CD8-positive, alpha-beta memory T cell (primary cell): ENCODE data around the gene PDIA2. TPM values are rescaled to one million over a fixed set of nuclear protein-coding genes. Genes with fewer than 3 reads are reported as not detected.
A peak's percentile ranks its signal among the peaks of the same experiment; 100 is the strongest.
"Not testable (repeated sequence)": the region's sequence is repeated elsewhere in the genome, so short reads cannot be mapped to it uniquely, and the experiment has no call there.

Experiments used
- CTCF ChIA-PET: fragments of 350-600 bp; sonication (Branson Sonifier 250); formaldehyde crosslinking; loops from one replicate; lab custom pipeline; 2021; ENCODE audit warnings: antibody characterized with exemption; lab: Charles Lee
- POLR2A ChIA-PET: fragments of 350-600 bp; sonication (Branson Sonifier 250); formaldehyde crosslinking; loops from one replicate; lab custom pipeline; 2021; ENCODE audit warnings: antibody characterized with exemption; lab: Charles Lee
- DNase-seq, 5 donors: peaks; one replicate each; pipeline versions ENCODE4 v3.0.0 to v3.0.0-alpha.2; 2020 to 2022; ENCODE audit warnings: mixed read lengths in 1 of 5
- H3K27ac ChIP-seq: one replicate; pipeline ENCODE4 v1.7.0; 2013; ENCODE audit warnings: low read depth, mild to moderate bottlenecking, low read length, moderate library complexity
- H3K27me3 ChIP-seq: 2 replicates; pipeline ENCODE4 v1.7.0; 2013; ENCODE audit warnings: low read length, mild to moderate bottlenecking; ENCODE audit not compliant: insufficient read depth, poor library complexity, severe bottlenecking
- H3K36me3 ChIP-seq: 2 replicates; pipeline ENCODE4 v1.7.0; 2013; ENCODE audit warnings: mild to moderate bottlenecking, low read length, moderate library complexity; ENCODE audit not compliant: insufficient read depth
- H3K4me1 ChIP-seq: 2 replicates; pipeline ENCODE4 v1.7.0; 2013; ENCODE audit warnings: mild to moderate bottlenecking, low read length, moderate library complexity; ENCODE audit not compliant: insufficient read depth
- H3K4me3 ChIP-seq: 2 replicates; pipeline ENCODE4 v1.7.0; 2013; ENCODE audit warnings: mild to moderate bottlenecking, low read length
- H3K9me3 ChIP-seq: 2 replicates; pipeline ENCODE4 v1.7.0; 2013; ENCODE audit warnings: mild to moderate bottlenecking, low read length
- H3K27ac Mint-ChIP-seq, 8 donors: one replicate each; pipeline ENCODE4 v1.8.0; 2020 to 2021; ENCODE audit warnings: mixed read lengths in 8 of 8, mild to moderate bottlenecking in 6 of 8, inconsistent platforms in 3 of 8, moderate library complexity in 3 of 8
- H3K27me3 Mint-ChIP-seq, 2 donors: one replicate each; pipeline ENCODE4 v1.8.0; 2020 to 2021; ENCODE audit warnings: mixed read lengths in 2 of 2, mild to moderate bottlenecking in 1 of 2, moderate library complexity in 1 of 2
- H3K36me3 Mint-ChIP-seq, 3 donors: one replicate each; pipeline ENCODE4 v1.8.0; 2020 to 2021; ENCODE audit warnings: mixed read lengths in 3 of 3, inconsistent platforms in 1 of 3, mild to moderate bottlenecking in 1 of 3
- H3K4me1 Mint-ChIP-seq, 3 donors: one replicate each; pipeline ENCODE4 v1.8.0; 2020 to 2021; ENCODE audit warnings: mixed read lengths in 3 of 3, inconsistent platforms in 1 of 3, mild to moderate bottlenecking in 1 of 3
- H3K4me3 Mint-ChIP-seq, 7 donors: one replicate each; pipeline ENCODE4 v1.8.0; 2020 to 2021; ENCODE audit warnings: mixed read lengths in 7 of 7, mild to moderate bottlenecking in 6 of 7, moderate library complexity in 4 of 7, inconsistent platforms in 2 of 7
- H3K9me3 Mint-ChIP-seq, 5 donors: one replicate each; pipeline ENCODE4 v1.8.0; 2020 to 2022; ENCODE audit warnings: mixed read lengths in 5 of 5, mild to moderate bottlenecking in 3 of 5, moderate library complexity in 2 of 5, inconsistent platforms in 1 of 5
- polyA plus RNA-seq: library from polyadenylated mRNA; unstranded; fragments of 300-500 nt; fragmentation: Illumina TruSeq; gene quantifications from one replicate; pipeline ENCODE4 v1.2.3, GENCODE V29; 2021
- total RNA-seq, 2 experiments: library from RNA; stranded (reverse); gene quantifications; one replicate each; pipeline ENCODE4 v1.2.3, GENCODE V29; 2021

The PDIA2 gene
- total and polyA plus RNA-seq, 3 experiments from 2014 or later = not detected

DNA sequence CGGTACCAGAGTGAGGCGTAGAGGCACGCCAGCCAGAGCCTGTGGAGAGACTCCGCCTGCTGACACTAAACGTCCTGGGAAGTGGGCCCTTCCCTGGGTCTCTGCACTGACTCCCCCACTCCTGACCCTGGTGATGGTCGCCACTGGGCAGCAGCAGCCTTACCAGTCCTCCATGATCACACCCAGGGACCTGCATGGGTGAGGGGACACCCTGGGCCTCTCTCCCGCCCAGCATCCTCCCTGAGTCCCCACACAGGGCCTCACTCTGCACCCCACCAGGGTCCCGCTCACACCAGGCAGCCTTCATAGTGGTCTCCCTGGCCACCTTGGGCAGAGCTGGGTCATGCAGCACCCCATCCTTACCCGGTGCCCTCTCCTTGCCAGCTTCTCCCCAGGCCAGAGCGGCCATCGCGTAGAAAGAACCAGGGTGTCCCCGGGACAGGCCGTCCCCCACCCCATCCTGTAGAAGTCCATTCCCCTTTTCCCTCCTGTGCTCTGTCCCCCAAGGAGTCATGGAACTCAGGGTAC lies 17.9 kb upstream of the PDIA2 start:
- Histone ChIP-seq H3K4me1 (no peaks in the 10 kb centered on the region), H3K27ac (no peak overlapping the region), H3K9me3 (no peaks in the 10 kb centered on the region), H3K36me3 (no peaks in the 10 kb centered on the region), H3K4me3 (no peak overlapping the region), H3K27me3 (no peaks in the 10 kb centered on the region)
- peaks cover 0 to 38% (median 5%) of the 10 kb centered on the region in 3 donors for H3K36me3 Mint-ChIP-seq
- no peaks in the 10 kb centered on the region for H3K27me3 Mint-ChIP-seq
- H3K9me3 Mint-ChIP-seq = no peaks in the 10 kb centered on the region
- no peak overlapping the region for H3K4me3 Mint-ChIP-seq
- peak in 1 of 5 donors; percentile 36 for DNase-seq
- H3K4me1 Mint-ChIP-seq = peaks cover 0 to 2% (median 0%) of the 10 kb centered on the region in 3 donors
- POLR2A ChIA-PET = no interaction called here
- H3K27ac Mint-ChIP-seq = no peak overlapping the region
- CTCF ChIA-PET = interaction anchor here (1.3 kb wide), 1 partner anchor 11 kb away, joined by 4 read pairs; no protein-coding TSS in a partner anchor

DNA sequence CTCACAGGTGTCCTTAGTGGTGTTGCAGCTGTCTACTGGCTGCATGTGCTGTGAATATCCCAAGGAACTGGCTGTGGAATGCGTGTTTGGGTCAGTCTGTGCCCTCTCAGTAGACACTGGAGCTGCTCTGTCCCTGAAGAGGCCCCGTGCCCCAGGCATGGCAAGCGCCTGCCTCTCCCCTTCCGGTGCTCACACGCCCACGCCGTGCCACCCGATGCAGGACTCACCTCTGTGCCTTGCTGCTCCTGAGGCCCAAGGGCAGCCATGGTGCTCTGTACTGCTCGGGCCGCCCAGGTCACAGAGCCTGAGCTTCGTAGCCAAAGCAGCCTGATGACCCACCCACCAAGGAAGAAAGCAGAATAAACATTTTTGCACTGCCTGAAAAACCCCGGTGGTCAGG lies 17.3 kb upstream of the PDIA2 start:
- Mint-ChIP-seq H3K4me1 (peaks cover 0 to 2% (median 0%) of the 10 kb centered on the region in 3 donors), H3K9me3 (no peaks in the 10 kb centered on the region), H3K27me3 (no peaks in the 10 kb centered on the region), H3K27ac (no peak overlapping the region), H3K36me3 (peaks cover 0 to 31% (median 0%) of the 10 kb centered on the region in 3 donors), H3K4me3 (no peak overlapping the region)
- CTCF ChIA-PET = no interaction called here
- Histone ChIP-seq H3K27me3 (no peaks in the 10 kb centered on the region), H3K36me3 (no peaks in the 10 kb centered on the region), H3K27ac (no peak overlapping the region), H3K4me3 (no peak overlapping the region), H3K9me3 (no peaks in the 10 kb centered on the region), H3K4me1 (no peaks in the 10 kb centered on the region)
- POLR2A ChIA-PET = no interaction called here
- DNase-seq = peak in 1 of 5 donors; percentile 43

DNA sequence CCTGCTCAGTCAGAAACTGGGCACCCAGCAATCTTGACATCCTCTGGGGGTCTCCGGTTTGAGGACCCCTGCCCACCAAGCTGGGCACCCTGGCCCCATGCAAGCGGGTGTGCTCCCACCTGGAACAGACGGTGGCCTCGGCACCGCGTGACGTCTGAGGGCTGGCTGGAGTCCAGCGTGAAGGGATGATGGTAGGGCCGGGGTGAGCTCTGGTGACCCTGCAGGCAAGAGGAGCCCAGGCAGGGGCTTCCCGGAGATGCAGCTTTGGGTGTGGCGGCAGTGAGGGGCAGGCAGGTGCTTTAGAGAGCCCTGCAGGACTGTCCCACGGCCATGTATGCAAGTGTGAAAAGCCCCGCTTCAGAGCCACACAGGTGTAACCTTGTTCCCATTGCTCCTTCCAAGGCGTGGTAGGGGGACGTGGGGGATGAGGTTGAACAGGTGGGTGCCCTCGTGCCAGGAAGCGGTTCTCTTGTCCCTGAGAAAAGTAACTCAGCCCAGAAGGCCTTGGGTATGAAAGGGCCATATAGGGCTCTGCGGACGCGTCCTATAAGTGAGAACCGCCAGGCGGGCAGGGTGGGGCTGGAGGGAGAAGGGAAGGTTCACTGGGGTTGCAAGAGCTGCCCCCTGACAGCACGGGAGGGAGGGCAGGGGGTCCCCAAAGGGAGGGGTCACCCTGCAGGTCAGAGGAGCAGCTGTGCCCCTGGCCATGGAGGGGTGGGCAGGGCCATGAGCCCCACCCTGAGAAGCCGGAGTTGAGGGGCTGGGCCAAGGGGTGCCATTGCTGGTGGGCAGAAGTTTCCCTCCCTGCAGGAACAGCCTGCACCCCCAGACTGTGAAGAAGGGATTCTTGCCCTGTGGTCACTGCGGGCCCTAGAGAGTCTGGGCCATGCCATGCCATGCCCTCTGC lies 16.5 kb upstream of the PDIA2 start:
- peaks cover 0 to 23% (median 0%) of the 10 kb centered on the region in 3 donors for H3K36me3 Mint-ChIP-seq
- Histone ChIP-seq H3K4me3 (no peak overlapping the region), H3K27ac (no peak overlapping the region), H3K4me1 (no peaks in the 10 kb centered on the region), H3K36me3 (no peaks in the 10 kb centered on the region), H3K9me3 (no peaks in the 10 kb centered on the region), H3K27me3 (no peaks in the 10 kb centered on the region)
- DNase-seq = no peak
- H3K27me3 Mint-ChIP-seq = no peaks in the 10 kb centered on the region
- H3K4me1 Mint-ChIP-seq = peaks cover 0 to 2% (median 0%) of the 10 kb centered on the region in 3 donors
- H3K9me3 Mint-ChIP-seq = no peaks in the 10 kb centered on the region
- H3K4me3 Mint-ChIP-seq = no peak overlapping the region
- ChIA-PET POLR2A (no interaction called here), CTCF (no interaction called here)
- H3K27ac Mint-ChIP-seq = no peak overlapping the region

DNA sequence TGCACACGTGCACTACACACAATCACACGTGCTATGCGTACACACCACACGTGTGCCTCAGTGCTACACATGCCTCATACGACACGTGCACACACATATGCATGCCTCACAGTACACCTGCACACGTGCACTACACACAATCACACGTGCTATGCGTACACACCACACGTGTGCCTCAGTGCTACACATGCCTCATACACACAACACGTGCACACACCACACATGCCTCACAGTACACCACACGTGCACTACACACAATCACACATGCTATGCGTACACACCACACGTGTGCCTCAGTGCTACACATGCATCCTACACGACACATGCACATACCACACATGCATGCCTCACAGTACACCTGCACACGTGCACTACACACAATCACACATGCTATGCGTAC lies 15.4 kb upstream of the PDIA2 start:
- H3K27ac ChIP-seq, H3K27me3 ChIP-seq, POLR2A ChIA-PET, H3K36me3 ChIP-seq, H3K27me3 Mint-ChIP-seq, CTCF ChIA-PET, H3K4me3 Mint-ChIP-seq, H3K4me1 ChIP-seq, DNase-seq, H3K9me3 ChIP-seq, H3K4me1 Mint-ChIP-seq, H3K9me3 Mint-ChIP-seq, H3K4me3 ChIP-seq: not testable (repeated sequence)
- peaks cover 0 to 13% (median 0%) of the 10 kb centered on the region in 3 donors for H3K36me3 Mint-ChIP-seq
- H3K27ac Mint-ChIP-seq = peak overlapping the region in 1 of 8 donors; percentile 17

DNA sequence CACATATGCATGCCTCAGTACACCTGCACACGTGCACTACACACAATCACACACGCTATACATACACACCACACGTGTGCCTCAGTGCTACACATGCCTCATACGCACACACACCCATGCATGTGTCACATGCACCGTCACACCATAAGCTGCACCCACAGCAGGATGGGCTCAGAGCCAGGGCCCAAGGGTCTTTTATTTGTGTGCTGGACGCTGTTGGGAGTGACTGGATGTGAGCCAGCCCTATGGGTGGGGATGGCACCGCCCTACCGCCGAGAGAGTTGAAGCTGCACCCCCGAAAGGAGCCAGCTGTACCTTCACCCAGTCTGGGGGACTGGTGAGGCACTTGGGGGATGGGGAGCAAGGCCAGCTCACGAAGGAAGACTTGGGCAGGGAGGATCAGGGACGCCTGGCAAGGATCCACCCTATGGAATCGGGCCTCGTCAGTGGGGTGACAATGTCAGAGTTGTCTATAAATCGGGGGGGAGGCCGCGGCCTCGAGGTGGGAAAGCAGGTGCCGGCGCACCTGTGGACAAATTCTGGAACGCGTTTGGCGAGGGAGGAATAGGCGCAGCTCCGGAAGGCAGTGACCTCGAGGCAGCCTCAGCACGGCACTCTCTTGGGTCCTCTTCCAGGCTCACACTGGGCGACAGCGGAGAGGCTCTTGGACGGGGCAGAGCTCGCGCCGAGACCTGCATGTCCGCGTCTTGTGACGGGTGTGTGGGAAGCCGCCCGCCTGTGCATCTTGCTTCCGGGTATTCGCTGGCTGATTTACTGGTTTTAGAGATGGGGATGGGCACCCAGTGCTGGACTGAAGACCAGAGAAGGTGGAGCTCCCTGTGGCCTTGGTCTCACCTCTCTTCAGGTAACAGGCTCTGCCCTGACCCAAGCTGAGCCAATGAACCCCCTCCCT lies 14.6 kb upstream of the PDIA2 start:
- Histone ChIP-seq H3K36me3 (no peaks in the 10 kb centered on the region), H3K27me3 (no peaks in the 10 kb centered on the region), H3K4me1 (no peaks in the 10 kb centered on the region), H3K4me3 (no peak overlapping the region), H3K9me3 (no peaks in the 10 kb centered on the region), H3K27ac (no peak overlapping the region)
- POLR2A ChIA-PET = no interaction called here
- H3K27me3 Mint-ChIP-seq = peaks cover 0 to 3% of the 10 kb centered on the region in 2 donors
- peaks cover 0 to 2% (median 0%) of the 10 kb centered on the region in 3 donors for H3K4me1 Mint-ChIP-seq
- no peak overlapping the region for H3K4me3 Mint-ChIP-seq
- DNase-seq = no peak
- peaks cover 0 to 8% (median 0%) of the 10 kb centered on the region in 3 donors for H3K36me3 Mint-ChIP-seq
- H3K27ac Mint-ChIP-seq = peak overlapping the region in 2 of 8 donors; percentile 43 to 83
- CTCF ChIA-PET = no interaction called here
- H3K9me3 Mint-ChIP-seq = no peaks in the 10 kb centered on the region

DNA sequence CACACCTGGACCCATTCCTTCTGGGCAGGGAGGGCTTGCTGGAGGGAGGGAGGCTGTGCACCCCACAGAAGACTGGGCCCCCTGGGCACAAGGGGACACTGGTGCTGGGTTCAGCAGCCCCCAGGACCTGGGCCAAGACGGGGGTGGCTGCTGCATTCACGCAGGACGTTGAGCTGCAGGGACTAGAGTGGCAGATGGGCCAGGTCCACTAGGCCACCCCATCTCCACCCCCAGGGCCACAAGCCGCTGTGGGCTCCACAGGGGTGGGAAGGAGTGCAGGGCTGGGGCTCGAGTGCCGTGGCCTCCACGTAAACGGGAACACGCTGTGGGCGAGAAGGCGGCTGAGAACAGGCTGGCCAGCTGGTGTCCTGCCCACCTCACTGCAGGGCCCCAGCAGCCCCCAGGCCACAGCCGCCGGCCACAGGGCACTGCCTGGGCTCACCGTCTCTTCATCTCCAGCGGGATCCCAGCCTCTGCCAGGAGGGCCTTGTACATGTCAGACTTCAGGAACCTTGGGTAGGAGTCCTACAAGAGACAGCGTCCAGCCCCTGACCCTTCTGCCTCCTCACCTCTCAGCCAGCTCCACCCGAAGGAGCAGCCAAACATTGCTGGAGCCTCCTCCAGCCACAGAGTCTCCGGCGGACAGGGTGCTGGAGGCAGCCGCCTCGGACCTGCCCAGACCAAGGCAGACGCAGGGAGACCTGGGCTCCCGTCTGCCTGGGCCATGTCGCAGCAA lies 13.7 kb upstream of the PDIA2 start:
- Histone ChIP-seq H3K27me3 (no peaks in the 10 kb centered on the region), H3K36me3 (no peaks in the 10 kb centered on the region), H3K9me3 (no peaks in the 10 kb centered on the region), H3K27ac (no peak overlapping the region), H3K4me1 (no peaks in the 10 kb centered on the region), H3K4me3 (no peak overlapping the region)
- H3K27ac Mint-ChIP-seq = no peak overlapping the region
- no peaks in the 10 kb centered on the region for H3K9me3 Mint-ChIP-seq
- CTCF ChIA-PET = no interaction called here
- peaks cover 0 to 2% (median 0%) of the 10 kb centered on the region in 3 donors for H3K4me1 Mint-ChIP-seq
- H3K4me3 Mint-ChIP-seq = no peak overlapping the region
- POLR2A ChIA-PET = no interaction called here
- peaks cover 0 to 2% (median 0%) of the 10 kb centered on the region in 3 donors for H3K36me3 Mint-ChIP-seq
- DNase-seq = no peak
- H3K27me3 Mint-ChIP-seq = peaks cover 0 to 3% of the 10 kb centered on the region in 2 donors

DNA sequence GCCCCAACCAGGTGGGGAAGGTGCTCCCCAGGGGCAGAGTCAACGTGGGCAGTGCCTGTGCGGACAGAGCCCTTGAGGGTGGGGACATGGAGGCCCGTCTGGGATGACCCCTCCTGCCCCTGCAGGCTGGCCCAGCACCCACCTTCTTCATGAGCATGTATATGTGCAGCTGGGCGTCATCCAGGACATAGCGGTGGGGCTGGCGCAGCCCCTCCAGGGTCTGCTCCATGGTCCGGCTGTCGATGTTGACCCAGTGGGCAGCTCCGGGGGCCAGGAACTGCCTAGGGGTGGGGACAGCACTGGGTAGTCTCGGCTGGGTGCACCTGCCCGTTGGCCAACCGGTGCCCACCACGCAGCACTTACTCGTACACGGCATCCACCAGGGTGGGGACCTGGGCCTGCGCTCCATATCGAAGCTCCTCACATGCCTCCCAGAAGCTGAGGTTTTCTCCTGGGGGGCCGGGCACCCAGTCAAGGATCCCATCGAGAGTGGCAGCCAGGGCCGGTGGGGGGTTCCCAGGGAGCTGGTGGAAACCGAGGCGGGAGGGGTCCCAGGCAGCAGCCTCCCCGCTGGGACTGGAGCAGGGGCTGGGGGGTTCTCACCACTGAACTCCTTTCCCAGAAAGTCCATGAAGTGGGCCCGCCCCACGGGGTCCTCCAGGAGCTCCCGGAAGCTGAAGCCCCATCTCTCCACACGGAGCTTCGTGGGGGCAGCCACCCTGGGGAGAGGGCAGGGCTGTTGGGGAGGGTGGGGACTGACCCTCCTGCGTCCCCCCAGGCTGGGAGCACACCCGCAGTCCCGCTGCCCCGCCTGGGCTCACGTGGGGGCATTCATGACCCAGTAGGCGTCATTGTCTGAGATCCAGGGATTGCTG lies 12.3 kb upstream of the PDIA2 start:
- H3K36me3 Mint-ChIP-seq = no peaks in the 10 kb centered on the region
- no peaks in the 10 kb centered on the region for H3K27me3 ChIP-seq
- H3K4me1 ChIP-seq = no peaks in the 10 kb centered on the region
- peaks cover 0 to 5% (median 4%) of the 10 kb centered on the region in 3 donors for H3K4me1 Mint-ChIP-seq
- no peaks in the 10 kb centered on the region for H3K9me3 Mint-ChIP-seq
- H3K36me3 ChIP-seq = no peaks in the 10 kb centered on the region
- ChIA-PET CTCF (no interaction called here), POLR2A (no interaction called here)
- no peak overlapping the region for H3K27ac ChIP-seq
- no peak overlapping the region for H3K27ac Mint-ChIP-seq
- no peak overlapping the region for H3K4me3 Mint-ChIP-seq
- no peak overlapping the region for H3K4me3 ChIP-seq
- peaks cover 0 to 6% of the 10 kb centered on the region in 2 donors for H3K27me3 Mint-ChIP-seq
- DNase-seq = no peak
- H3K9me3 ChIP-seq = no peaks in the 10 kb centered on the region
